Measurements from ENCODE around the gene CCL20.

CCL20 gene, protein sequence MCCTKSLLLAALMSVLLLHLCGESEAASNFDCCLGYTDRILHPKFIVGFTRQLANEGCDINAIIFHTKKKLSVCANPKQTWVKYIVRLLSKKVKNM

DNA sequence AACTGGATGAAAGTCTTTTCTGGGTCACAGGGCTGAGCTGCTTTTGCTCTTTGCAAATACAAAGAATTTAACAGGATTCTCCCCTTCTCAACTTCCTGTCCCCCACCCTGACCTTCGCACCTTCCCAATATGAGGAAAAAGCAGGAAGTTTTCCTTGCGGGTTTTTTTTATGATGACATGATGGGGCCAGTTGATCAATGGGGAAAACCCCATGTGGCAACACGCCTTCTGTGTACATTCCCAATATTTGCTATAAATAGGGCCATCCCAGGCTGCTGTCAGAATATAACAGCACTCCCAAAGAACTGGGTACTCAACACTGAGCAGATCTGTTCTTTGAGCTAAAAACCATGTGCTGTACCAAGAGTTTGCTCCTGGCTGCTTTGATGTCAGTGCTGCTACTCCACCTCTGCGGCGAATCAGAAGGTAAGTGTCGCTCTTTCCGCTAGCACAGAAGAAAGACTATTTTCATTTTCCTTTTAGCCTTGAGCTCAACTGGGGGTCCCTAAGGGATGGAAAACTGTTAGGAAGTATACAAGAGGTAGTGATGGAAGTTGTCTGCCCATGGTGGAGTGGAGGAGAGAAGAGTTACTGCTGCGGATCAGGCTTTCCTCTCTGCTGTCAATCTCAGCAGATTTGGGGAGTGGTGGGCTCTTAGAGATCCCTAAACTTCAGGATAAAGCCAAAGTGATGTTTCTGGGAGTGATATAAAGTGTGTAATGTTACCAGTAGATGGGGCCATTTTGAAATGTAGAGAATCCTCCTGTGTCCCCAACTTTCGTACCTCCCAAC lies at the start of gene CCL20:
Gene CCL20, plus strand, starts transcription at position 281 of the 792 bp plus-strand sequence. Its CDS starts 70 bp downstream, at position 351.
- Mint-ChIP-seq H3K4me1 (ENCODE audit: low read depth) (peaks cover 28% of the 10 kb centered on the region), H3K27me3 (peaks cover 24% of the 10 kb centered on the region), H3K9me3 (no peaks in the 10 kb centered on the region), H3K36me3 (ENCODE audit: low read depth) (peaks cover 2% of the 10 kb centered on the region), H3K4me3 (peak within 1 kb of the TSS; percentile 60), H3K27ac (peak within 1 kb of the TSS; percentile 63)
- DNase-seq = no peak

DNA sequence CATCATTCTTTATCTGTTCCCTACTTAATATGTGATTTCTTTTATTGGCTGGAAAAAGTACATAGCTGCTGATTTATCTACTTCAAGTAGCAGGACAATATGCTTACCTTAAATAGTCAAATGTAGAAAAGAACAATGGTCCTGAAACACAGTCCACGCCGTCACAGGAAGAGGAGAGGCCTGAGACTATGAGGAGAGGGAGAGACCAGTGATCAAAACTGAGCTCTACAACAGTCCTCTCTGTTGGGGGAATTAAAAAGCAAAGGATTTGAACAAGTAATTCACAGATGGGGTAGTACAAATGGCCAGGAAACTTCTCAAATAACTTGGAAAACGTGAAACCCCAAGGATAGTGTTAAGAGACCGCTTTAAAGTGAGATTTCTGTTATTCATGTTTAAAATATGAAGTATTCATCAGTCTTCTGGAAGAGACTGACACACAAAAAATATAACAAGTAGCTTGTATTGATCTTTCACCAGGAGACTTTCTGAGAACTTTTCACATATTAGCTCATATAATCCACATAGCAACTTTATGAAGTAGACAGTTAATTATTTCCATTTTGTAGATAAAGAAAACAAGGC lies 47.8 kb upstream of the CCL20 start:
- Mint-ChIP-seq H3K27me3 (peaks cover 2% of the 10 kb centered on the region), H3K27ac (no peak overlapping the region), H3K9me3 (no peaks in the 10 kb centered on the region)

DNA sequence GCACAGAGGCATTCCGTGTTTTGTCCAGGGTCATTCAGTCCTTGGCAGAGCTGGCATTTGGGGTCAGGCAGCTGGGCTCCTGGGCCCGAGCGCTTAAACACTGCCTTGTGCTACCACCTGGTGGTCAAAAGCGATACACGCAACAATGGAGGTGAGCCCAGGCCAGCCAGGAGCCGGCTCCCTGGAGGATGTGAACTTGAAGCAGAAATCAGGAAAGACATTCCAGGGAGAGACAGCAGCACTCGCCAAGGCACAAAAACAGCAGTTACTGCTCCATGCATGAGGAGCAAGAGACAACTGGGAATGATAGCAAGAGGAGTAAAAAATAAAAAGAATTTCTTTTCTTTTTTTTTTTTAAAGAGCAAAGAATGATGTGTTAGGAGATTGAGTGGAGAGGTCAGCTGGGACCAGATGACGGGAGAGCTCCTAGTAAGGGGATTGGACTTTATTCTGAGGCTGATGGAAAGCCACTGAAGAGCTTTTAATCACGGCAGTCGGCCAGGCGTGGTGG lies 47.2 kb upstream of the CCL20 start:
- peaks cover 2% of the 10 kb centered on the region for H3K27me3 Mint-ChIP-seq
- no peak overlapping the region for H3K27ac Mint-ChIP-seq
- no peaks in the 10 kb centered on the region for H3K9me3 Mint-ChIP-seq
- no peaks in the 10 kb centered on the region for H3K36me3 Mint-ChIP-seq (ENCODE audit: low read depth)
- H3K4me3 Mint-ChIP-seq = no peak overlapping the region
- H3K4me1 Mint-ChIP-seq (ENCODE audit: low read depth) = peaks cover 1% of the 10 kb centered on the region
- peak; percentile 74 for DNase-seq

More for the DNA sequence above, 47.8 kb upstream of the CCL20 start:
- DNase-seq = no peak
- Mint-ChIP-seq H3K36me3 (ENCODE audit: low read depth) (no peaks in the 10 kb centered on the region), H3K4me1 (ENCODE audit: low read depth) (peaks cover 1% of the 10 kb centered on the region), H3K4me3 (no peak overlapping the region)

DNA sequence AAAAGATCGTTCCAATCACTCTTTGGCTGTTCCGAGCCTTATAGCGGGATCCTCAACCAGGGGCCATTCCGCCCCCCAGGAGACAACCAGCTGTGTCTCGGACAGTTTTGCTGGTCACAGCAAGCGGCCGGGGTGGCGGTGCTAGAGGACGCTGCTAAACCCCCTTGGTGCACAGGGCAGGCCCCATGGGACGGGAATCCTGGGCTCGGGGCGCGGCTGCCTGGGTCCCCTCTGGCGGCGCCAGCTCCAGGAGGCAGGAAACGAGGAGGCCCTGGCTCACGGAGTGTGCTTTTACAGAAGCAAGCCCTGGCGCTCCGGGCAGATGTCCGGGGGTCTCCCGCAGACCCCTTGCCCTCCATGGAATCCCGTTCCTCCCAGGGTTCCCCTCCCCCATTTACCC lies 45.8 kb upstream of the CCL20 start:
- Mint-ChIP-seq H3K27me3 (peaks cover 2% of the 10 kb centered on the region), H3K27ac (no peak overlapping the region), H3K4me1 (ENCODE audit: low read depth) (peaks cover 1% of the 10 kb centered on the region), H3K36me3 (ENCODE audit: low read depth) (no peaks in the 10 kb centered on the region), H3K4me3 (no peak overlapping the region), H3K9me3 (no peaks in the 10 kb centered on the region)
- DNase-seq = no peak

DNA sequence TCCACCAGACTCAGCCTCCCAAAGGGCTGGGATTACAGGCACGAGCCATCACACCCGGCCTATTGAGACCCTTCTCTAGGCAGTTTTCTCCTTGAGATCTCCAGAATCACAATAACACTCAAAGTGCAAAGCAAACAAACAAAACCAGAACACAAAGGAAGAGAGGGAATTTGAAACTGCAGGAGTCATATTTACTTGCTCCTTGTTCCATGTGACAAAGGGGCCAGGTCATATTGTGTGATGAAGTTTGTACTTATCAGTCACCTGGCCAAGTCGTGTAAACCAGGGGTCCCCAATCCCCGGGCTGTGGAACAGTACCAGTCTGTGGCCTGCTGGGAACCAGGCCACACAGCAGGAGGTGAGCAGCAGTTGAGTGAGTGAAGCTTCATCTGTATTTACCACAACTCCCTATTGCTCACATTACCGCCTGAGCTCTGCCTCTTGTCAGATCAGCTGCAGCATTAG lies 41.4 kb upstream of the CCL20 start:
- Mint-ChIP-seq H3K9me3 (no peaks in the 10 kb centered on the region), H3K27ac (no peak overlapping the region), H3K36me3 (ENCODE audit: low read depth) (no peaks in the 10 kb centered on the region), H3K27me3 (no peaks in the 10 kb centered on the region), H3K4me1 (ENCODE audit: low read depth) (peaks cover 20% of the 10 kb centered on the region), H3K4me3 (no peak overlapping the region)
- DNase-seq = no peak

DNA sequence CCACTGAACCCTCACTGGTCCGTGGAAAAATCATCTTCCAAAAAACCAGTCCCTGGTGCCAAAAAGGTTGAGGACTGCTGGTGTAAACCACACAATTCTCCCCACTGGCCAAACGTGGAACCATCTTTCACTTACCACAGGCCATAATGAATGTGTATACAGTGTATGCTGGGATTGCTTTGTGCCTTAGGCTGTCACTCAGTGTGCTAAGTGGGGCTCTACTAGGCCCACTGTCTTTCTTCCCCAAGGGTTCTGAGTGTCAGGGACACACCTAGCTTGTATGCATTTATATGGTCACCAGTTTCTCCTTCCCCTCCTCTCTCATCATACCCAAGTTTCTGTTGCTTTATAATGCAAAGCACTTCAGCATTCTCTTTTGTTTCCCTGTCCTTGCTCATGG lies 40.7 kb upstream of the CCL20 start:
- Mint-ChIP-seq H3K4me1 (ENCODE audit: low read depth) (peaks cover 20% of the 10 kb centered on the region), H3K36me3 (ENCODE audit: low read depth) (no peaks in the 10 kb centered on the region), H3K27me3 (no peaks in the 10 kb centered on the region), H3K27ac (no peak overlapping the region), H3K4me3 (no peak overlapping the region), H3K9me3 (no peaks in the 10 kb centered on the region)
- DNase-seq = no peak

DNA sequence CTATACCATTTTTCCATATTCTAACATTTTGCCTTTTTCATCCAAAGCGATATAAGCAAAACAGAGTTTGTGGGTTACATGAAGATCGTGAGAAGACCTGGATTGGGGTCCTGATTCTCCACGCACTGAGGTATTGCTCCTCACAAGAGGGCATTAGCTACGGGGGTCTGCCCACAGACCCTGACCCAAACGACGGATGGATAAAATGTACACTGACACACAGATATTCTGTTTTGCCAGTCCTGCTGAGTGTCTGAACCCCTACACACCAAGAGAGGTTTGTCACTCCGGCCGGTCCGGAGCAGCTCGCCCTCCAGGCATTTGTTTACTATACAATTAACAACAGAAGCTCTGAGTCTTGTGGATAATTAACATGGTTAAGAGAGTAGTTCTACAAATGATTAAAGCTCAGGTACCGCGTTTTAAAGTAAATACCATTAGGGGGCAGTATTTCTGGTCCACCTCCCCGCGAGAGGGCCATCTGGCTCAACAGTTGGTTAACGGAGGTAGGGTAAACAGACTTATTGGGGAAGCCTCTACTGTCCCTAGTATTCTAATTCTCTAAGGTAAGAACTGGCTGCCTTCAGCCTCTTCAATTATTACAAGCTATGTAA lies 39.5 kb upstream of the CCL20 start:
- peak overlapping the region; percentile 74 for H3K27ac Mint-ChIP-seq
- H3K36me3 Mint-ChIP-seq (ENCODE audit: low read depth) = no peaks in the 10 kb centered on the region
- H3K27me3 Mint-ChIP-seq = peaks cover 3% of the 10 kb centered on the region
- peaks cover 20% of the 10 kb centered on the region for H3K4me1 Mint-ChIP-seq (ENCODE audit: low read depth)
- no peak for DNase-seq
- H3K9me3 Mint-ChIP-seq = no peaks in the 10 kb centered on the region
- no peak overlapping the region for H3K4me3 Mint-ChIP-seq

DNA sequence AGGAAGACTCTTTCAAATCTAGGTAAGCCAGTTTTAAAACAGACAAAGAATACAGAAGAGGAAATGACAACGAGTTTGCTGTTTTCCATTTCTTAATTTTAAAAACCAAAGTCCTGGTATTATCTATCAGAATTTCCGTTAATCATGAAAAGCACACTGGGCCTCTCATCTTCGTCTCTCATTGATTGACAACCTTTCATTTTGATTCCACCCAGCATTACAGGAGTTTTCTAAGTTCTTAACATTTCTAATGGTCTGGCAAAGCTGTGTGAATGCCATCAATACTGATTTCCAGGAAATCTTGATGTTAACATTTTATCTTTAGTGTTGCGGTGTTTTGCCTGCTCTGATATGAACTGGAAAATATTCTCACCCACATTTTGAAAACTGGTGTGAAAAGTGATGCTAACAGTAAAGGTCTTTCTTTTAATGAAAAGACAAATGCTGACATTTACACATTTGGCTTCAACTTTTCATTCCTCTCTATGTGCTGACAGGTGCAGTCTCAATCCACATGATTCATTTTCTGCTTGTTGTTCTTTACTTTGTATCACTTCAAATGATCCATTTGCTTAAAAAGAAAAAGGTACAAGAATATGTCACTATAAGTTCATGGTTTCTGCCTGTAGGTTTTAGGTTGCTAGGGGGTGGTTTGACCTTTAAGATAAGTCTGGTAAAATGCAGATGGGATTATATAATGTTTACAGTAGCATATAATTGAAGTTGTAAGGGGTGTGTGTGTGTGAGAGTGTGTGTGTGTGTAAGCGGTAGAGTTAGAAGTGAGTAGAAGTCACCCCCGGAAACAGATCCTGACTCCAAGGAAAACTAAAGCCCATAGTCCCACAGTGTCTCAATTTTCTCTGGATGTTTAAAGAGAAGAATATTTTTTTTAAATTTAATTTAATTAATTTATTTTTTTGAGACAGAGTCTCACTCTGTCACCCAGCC lies 38.5 kb upstream of the CCL20 start:
- no peaks in the 10 kb centered on the region for H3K9me3 Mint-ChIP-seq
- peak overlapping the region; percentile 74 for H3K27ac Mint-ChIP-seq
- no peak overlapping the region for H3K4me3 Mint-ChIP-seq
- peaks cover 20% of the 10 kb centered on the region for H3K4me1 Mint-ChIP-seq (ENCODE audit: low read depth)
- H3K27me3 Mint-ChIP-seq = peaks cover 3% of the 10 kb centered on the region
- H3K36me3 Mint-ChIP-seq (ENCODE audit: low read depth) = no peaks in the 10 kb centered on the region
- no peak for DNase-seq

DNA sequence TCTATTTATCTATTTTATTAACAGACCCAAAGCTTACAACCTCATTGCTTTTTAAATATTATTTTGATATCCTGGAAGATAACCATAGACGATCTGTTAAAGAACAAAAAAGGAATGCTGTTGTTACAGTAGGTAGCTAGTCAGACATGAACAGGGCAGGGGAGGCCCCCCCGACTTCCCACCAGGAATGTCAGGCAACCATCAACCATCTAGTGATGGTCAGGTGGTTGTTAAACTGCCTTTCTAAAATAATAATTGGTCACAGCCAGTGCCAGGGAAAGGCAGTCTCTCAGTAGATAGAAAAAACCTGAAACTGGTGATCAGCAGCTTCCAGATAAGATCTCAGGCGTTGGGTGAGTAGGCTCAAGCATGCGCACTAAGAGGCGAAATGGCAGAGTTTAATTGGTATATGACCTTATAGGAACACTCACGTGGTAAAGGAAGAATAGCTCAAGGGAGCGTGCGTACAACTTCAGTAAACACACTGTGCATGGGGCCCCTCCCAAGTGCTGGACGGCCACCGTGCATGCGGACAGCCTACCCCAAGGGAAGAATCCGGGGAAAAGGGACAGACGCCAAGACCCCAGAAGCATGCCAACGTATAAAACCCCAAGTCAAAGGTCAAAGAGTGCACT lies 32.5 kb upstream of the CCL20 start:
- Mint-ChIP-seq H3K27me3 (peaks cover 13% of the 10 kb centered on the region), H3K4me1 (ENCODE audit: low read depth) (peaks cover 18% of the 10 kb centered on the region), H3K36me3 (ENCODE audit: low read depth) (no peaks in the 10 kb centered on the region), H3K27ac (no peak overlapping the region), H3K4me3 (no peak overlapping the region), H3K9me3 (no peaks in the 10 kb centered on the region)
- no peak for DNase-seq

DNA sequence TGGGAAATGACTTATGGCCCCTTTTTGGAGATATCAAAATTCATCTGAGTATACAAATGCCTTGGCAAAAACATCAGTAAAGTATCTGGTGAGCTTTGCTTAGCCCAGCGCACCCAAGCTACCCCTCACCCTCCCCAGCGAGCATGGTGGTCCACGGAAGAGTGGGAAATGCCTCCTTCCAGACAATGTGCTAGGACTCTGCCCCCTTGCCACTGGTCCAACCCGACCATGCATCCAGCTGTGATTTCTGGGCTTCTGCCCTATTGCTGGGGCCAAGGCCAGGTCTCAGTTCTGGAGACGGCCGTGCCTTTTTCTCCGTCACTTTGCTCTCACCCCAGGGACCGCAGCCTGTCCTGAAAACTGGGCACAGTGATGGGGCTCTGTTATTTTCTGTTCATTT lies 31.8 kb upstream of the CCL20 start:
- no peak overlapping the region for H3K4me3 Mint-ChIP-seq
- H3K4me1 Mint-ChIP-seq (ENCODE audit: low read depth) = peaks cover 16% of the 10 kb centered on the region
- H3K27ac Mint-ChIP-seq = no peak overlapping the region

DNA sequence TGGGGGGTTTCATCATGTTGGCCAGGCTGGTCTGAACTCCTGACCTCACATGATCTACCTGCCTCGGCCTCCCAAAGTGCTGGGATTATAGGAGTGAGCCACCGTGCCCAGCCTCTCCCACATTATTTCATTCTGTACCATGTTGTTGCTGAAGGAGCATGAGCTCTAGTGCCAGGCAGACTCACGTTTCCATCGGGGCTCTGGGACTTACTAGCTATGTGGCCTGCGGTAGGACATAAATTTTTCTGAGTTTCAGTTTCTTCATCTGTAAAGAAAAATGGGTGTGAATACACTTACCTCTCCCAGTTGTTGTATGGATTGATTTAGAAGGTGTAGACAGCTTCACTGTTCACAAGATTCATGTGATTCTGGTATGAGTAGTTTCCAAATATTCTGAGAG lies 30.8 kb upstream of the CCL20 start:
- peak overlapping the region; percentile 65 for H3K4me3 Mint-ChIP-seq
- H3K27ac Mint-ChIP-seq = peak overlapping the region; percentile 45
- H3K4me1 Mint-ChIP-seq (ENCODE audit: low read depth) = peaks cover 16% of the 10 kb centered on the region
- H3K9me3 Mint-ChIP-seq = no peaks in the 10 kb centered on the region
- no peak for DNase-seq
- peaks cover 20% of the 10 kb centered on the region for H3K27me3 Mint-ChIP-seq
- H3K36me3 Mint-ChIP-seq (ENCODE audit: low read depth) = no peaks in the 10 kb centered on the region

More for the DNA sequence above, 31.8 kb upstream of the CCL20 start:
- H3K36me3 Mint-ChIP-seq (ENCODE audit: low read depth) = no peaks in the 10 kb centered on the region
- no peaks in the 10 kb centered on the region for H3K9me3 Mint-ChIP-seq
- DNase-seq = no peak
- peaks cover 18% of the 10 kb centered on the region for H3K27me3 Mint-ChIP-seq

DNA sequence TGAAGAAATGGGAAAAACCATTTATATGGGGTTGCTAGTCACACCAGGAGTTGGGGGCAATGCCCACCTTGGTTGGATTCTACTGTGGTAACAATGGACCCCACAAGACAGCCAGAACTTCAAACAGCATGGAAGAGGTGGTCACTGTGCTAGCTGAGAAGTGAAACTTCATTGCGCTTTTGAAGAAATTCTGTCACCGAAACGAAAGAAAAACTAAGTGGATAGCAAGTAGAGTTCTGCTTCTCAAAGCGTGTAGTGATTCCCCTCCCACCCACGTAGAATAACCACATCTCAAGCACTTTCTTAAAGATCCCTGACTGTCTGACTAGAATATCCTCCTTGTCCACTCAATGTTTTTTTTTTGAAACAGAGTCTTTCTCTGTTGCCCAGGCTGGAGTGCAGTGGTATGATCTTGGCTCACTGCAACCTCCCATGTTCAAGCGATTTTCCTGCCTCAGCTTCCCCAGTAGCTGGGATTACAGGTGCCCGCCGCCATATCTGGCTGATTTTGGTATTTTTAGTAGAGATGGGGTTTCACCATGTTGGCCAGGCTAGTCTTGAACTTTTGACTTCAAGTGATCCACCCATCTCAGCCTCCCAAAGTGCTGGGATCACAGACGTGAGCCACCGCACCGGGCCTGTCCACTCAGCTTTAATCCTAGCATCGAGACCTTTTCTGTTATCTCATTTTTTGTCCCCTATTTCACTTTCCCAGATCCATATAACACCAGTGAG lies 30.1 kb upstream of the CCL20 start:
- Mint-ChIP-seq H3K27ac (peak overlapping the region; percentile 87), H3K36me3 (ENCODE audit: low read depth) (no peaks in the 10 kb centered on the region), H3K9me3 (no peaks in the 10 kb centered on the region), H3K27me3 (peaks cover 20% of the 10 kb centered on the region), H3K4me3 (peak overlapping the region; percentile 65), H3K4me1 (ENCODE audit: low read depth) (peaks cover 16% of the 10 kb centered on the region)
- no peak for DNase-seq

DNA sequence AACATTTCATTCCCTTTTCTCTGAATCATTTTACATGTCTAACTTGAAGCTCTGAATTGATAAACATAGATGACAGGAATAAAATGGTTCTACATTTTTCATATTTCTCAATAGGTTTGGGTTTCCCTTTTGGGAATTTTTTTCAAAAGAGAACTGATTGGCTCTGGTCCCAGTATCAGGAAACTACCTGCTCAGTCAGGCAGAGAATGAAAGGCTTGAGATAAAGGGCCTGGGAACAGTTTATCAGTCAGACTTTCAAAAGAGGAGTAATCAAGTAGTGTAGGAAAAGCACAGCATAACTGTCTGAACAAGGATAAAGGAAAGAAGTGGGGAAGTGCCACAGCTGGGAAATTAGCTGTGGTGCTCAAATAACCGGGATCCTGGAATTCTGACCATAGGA lies 28.3 kb upstream of the CCL20 start:
- no peak overlapping the region for H3K27ac Mint-ChIP-seq
- H3K36me3 Mint-ChIP-seq (ENCODE audit: low read depth) = no peaks in the 10 kb centered on the region
- H3K4me3 Mint-ChIP-seq = no peak overlapping the region
- no peak for DNase-seq
- H3K9me3 Mint-ChIP-seq = no peaks in the 10 kb centered on the region
- H3K27me3 Mint-ChIP-seq = peaks cover 18% of the 10 kb centered on the region
- peaks cover 16% of the 10 kb centered on the region for H3K4me1 Mint-ChIP-seq (ENCODE audit: low read depth)

Data from activated T-cell treated with anti-CD3 and anti-CD28 coated beads, Interleukin-2, amount 50 U/mL, for 24 hours (primary cell).